ENCODE results near the gene SLC4A8. TPM values are rescaled to one million over a fixed set of nuclear protein-coding genes. Genes with fewer than 3 reads are reported as not detected.

The SLC4A8 gene
- total RNA-seq, 1 experiment from 2014 or later: 2.4 TPM

GRCh38 chr12:51522696-51523095 lies 98.1 kb downstream of the SLC4A8 start:
- no peak for DNase-seq (ENCODE audit: low read depth)

- DNase-seq (ENCODE audit: low read depth): no peak
Observed at GRCh38 chr12:51524386-51524901, 99.8 kb downstream of the SLC4A8 start.

- no peak for DNase-seq (ENCODE audit: low read depth)
Observed at GRCh38 chr12:51525518-51525917, 100.9 kb downstream of the SLC4A8 start.

- no peak for DNase-seq (ENCODE audit: low read depth)
Observed at GRCh38 chr12:51527966-51528365, 103.3 kb downstream of the SLC4A8 start.

GRCh38 chr12:51528852-51529650 lies 104.4 kb downstream of the SLC4A8 start:
- DNase-seq (ENCODE audit: low read depth): no peak

GRCh38 chr12:51529651-51529970 lies 105.0 kb downstream of the SLC4A8 start:
- DNase-seq (ENCODE audit: low read depth): no peak

- DNase-seq (ENCODE audit: low read depth): no peak
Observed at GRCh38 chr12:51530208-51530607, 105.6 kb downstream of the SLC4A8 start.

GRCh38 chr12:51531284-51531977 lies 106.8 kb downstream of the SLC4A8 start:
- DNase-seq (ENCODE audit: low read depth): no peak

GRCh38 chr12:51531978-51532497 lies 107.4 kb downstream of the SLC4A8 start:
- DNase-seq (ENCODE audit: low read depth): peak; percentile 74

- DNase-seq (ENCODE audit: low read depth): peak; percentile 20
Observed at GRCh38 chr12:51533799-51534198, 109.2 kb downstream of the SLC4A8 start.

GRCh38 chr12:51534216-51535074 lies 109.8 kb downstream of the SLC4A8 start:
- DNase-seq (ENCODE audit: low read depth): no peak

GRCh38 chr12:51536159-51536558 lies 111.5 kb downstream of the SLC4A8 start:
- DNase-seq (ENCODE audit: low read depth): peak; percentile 10

- no peak for DNase-seq (ENCODE audit: low read depth)
Observed at GRCh38 chr12:51538149-51538548, 113.5 kb downstream of the SLC4A8 start.

GRCh38 chr12:51538599-51538998 lies 114.0 kb downstream of the SLC4A8 start:
- DNase-seq (ENCODE audit: low read depth): no peak

- no peak for DNase-seq (ENCODE audit: low read depth)
Observed at GRCh38 chr12:51540996-51541395, 116.4 kb downstream of the SLC4A8 start.

- no peak for DNase-seq (ENCODE audit: low read depth)
Observed at GRCh38 chr12:51546097-51546496, 121.5 kb downstream of the SLC4A8 start.

- no peak for DNase-seq (ENCODE audit: low read depth)
Observed at GRCh38 chr12:51547606-51548005, 123.0 kb downstream of the SLC4A8 start.

GRCh38 chr12:51548241-51548640 lies 123.6 kb downstream of the SLC4A8 start:
- no peak for DNase-seq (ENCODE audit: low read depth)

GRCh38 chr12:51549637-51550036 lies 125.0 kb downstream of the SLC4A8 start:
- DNase-seq (ENCODE audit: low read depth): no peak
